Measurements from ENCODE around the gene LPP.

GRCh38 chr3:188125076-188125475, 28.9 kb upstream of the LPP start:
- TF ChIP-seq CTCF (conservative IDR thresholded peaks at IDR 0.05; ENCODE audit: low read depth, low read length) (no peak), POLR2A (IDR thresholded peaks at IDR 0.05; ENCODE audit: low read depth, low read length) (no peak), MAFK (IDR thresholded peaks at IDR 0.05; ENCODE audit: low read depth, low read length) (no peak), FOS (IDR thresholded peaks at IDR 0.05; ENCODE audit: low read depth, low read length) (no peak), RAD21 (IDR thresholded peaks at IDR 0.05; ENCODE audit: low read length) (no peak), CHD1 (IDR thresholded peaks at IDR 0.05; ENCODE audit: low read depth, low read length) (no peak), BHLHE40 (IDR thresholded peaks at IDR 0.05; ENCODE audit: low read depth, low read length) (no peak), RCOR1 (IDR thresholded peaks at IDR 0.05; ENCODE audit: insufficient replicate concordance, low read length) (no peak), ELK1 (IDR thresholded peaks at IDR 0.05; ENCODE audit: borderline replicate concordance, low read depth, low read length) (no peak), USF2 (IDR thresholded peaks at IDR 0.05; ENCODE audit: low read depth, low read length) (no peak), CEBPB (IDR thresholded peaks at IDR 0.05; ENCODE audit: low read depth, low read length) (no peak)
